GM19395 (cell line): ENCODE measurements around the gene DYNC1I1.

Source experiments
- ATAC-seq: cut with Tn5 transposase; IDR thresholded peaks from one replicate; pipeline ENCODE4 v1.9.1; 2021; ENCODE audit warnings: mild to moderate bottlenecking, moderate library complexity; ENCODE audit not compliant: unreplicated experiment

DYNC1I1 gene

DNA sequence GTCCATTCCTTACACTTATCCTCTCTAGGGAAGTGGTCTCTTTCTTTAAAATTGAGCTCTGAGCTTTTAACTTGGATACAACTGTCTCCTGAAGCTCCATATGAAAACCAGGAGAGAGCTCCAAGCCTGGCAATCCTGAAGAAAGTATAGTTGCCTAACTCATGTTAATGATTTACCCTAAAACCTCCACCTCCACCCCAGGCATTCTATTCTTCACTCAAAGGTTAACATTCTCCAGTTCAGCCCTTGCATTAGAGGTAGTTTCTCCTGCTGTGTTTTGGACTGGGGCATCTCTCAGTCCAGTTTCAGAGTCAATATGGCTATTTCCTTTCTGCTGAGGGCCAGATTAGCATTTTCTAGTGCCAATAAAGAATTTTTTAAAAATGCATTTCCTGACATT, 354.0 kb downstream of the DYNC1I1 start:
- ATAC-seq = no peak

DNA sequence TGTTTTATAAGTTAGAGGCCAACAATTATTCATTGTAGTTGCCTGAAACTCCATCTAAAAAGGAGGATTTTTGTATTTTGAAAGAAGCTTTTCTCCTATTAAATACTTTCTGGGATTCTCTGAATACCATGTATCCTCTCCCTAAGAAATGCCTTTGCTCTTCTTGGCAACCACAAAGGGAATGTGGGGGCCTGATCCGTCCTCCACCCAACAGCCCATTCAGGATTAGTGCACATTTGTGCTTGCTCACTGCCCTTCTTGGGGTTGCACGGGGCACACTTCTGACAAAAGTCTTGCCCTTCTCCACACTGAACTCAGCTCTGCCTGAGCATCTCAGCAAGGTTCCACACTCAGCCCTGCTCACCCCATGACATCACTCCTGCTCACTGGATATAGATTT, 355.4 kb downstream of the DYNC1I1 start:
- no peak for ATAC-seq

DNA sequence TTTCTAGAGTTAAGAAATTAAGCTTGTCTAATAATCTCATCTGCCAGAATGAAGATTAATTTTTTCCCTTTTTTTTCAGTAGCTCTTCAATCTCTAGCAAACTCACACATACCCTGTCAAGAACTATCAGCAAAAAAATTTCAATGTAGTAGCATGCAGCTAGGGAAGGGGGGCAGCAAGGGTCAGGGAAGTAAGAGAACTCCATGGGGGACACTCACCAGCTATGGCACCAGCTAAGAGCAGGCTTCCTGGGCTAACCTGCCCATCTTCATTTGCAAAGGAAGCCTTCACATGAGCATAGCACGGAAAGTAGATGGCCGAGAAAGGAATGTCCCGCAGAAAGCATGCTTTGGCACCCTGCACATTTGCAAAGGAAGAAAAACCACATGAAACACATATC, 359.2 kb downstream of the DYNC1I1 start:
- ATAC-seq = no peak

DNA sequence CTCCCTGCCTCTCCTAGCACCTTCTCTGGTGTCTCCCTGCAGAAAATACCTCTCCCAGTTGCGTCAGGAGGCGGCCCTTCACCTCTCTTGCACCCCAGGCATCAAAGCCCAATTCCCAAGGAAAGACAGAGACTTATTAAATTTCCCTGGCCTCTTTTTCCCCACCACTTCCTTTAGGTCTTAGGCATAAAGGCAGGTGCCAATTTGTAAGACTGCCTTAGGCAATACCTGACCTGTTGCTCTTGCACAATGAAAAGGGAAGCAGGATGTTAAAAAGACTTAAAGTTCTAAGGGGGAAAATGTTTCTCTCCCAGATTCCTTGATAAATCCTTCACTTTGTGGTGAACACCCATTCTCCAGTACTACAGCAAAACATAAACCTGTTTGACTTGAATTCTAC, 362.9 kb downstream of the DYNC1I1 start:
- ATAC-seq = no peak

DNA sequence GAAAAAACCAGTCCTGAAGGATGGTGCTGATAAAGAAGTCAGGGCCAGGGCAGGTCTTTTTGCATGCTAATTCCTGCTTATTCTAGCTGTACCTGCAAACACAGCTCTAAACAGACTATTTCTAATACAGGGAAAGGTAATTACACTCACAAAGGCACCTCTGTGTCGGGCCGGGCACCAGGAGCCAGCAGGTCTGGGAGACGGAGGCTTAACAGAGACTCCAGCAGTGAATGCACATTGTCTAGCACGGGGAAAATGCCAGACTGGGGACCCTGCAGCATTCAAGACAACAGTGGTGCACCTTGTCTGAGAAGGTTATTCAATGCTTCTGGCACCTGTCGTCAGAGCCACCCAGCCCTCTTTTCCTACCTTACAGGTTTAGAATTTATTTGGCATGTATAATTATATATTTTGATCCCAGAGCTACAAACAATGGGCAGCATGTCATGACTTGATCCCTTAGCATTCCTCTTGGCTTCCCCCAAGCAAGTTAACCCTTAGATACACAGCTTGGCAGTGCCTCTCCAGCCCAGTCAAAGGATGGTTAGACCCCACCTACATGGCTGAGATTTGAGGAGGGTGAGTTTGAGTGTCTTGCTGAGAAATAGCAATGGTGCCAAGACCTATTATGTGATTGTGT, 364.4 kb downstream of the DYNC1I1 start:
- no peak for ATAC-seq

DNA sequence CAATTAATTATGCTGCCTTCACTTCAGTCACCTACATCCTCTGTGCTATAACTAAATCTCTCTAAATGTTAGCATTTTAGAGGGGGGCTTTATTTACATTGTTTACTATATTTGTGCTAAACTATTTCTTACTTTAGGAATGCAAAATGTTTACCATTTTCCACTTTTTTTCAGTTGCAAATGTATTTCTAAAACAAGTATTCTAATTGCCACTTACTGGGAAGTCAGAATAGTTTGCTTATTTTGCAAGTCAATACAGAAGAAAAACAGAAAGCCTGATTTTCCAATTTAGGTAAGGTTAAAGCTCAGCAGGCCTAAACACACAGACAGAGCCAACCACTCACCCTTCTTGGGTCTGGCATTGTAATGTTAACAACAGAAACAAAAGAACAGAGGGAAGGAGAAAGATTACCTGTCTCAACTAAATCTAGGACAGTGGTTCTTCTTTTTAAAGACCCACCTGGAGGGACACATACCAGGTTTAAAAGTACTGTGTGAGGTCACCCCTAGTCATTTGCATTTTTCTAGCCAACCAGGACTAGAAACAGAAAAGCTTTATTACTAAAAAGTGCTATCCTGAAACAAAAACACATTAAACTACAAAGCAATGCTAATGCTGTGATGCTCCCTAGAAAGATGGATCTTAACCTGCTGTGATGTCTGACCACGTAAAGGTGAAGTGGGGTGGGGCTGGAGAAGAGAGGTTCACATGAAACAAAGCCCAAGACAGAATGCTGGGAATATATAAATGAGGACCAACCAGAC, 371.3 kb downstream of the DYNC1I1 start:
- no peak for ATAC-seq

DNA sequence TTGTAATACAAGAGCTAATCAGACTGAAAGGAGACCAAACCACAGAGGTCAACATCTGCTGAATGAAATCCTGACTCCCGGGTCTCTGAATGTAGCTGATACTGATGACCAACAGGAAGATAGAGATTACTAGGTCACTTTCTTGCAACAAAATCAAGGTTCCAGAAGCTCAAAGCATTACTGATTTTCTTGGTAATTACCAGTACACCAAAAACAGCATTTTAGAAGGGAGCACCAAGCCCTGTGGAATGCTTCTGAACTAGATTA, 371.8 kb downstream of the DYNC1I1 start:
- no peak for ATAC-seq
